H7 (cell line): ENCODE measurements around the gene SAMMSON. TPM values are rescaled to one million over a fixed set of nuclear protein-coding genes. Genes with fewer than 3 reads are reported as not detected.

ENCODE experiments used
- DNase-seq: peaks from one replicate; pipeline ENCODE4 v3.0.0; 2012
- H3K27me3 ChIP-seq: 2 replicates; pipeline ENCODE4 v1.6.0; 2011; ENCODE audit warnings: mild to moderate bottlenecking, low read length; ENCODE audit not compliant: control insufficient read depth, insufficient read depth
- H3K36me3 ChIP-seq: replicated peaks from 2 replicates; pipeline ENCODE4 v1.5.1; 2011; ENCODE audit warnings: low read length; ENCODE audit not compliant: control insufficient read depth, insufficient read depth
- H3K4me3 ChIP-seq: 2 replicates; pipeline ENCODE4 v1.5.1; 2011; ENCODE audit warnings: low read depth, mild to moderate bottlenecking, control low read depth, low read length, moderate library complexity; ENCODE audit not compliant: insufficient read depth
- total RNA-seq: library from RNA; depleted of rRNA; stranded (reverse); fragments of >200 nt; shearing (Covaris generic); gene quantifications from 2 replicates; pipeline ENCODE4 v1.2.3, GENCODE V29; 2014

The SAMMSON gene
- total RNA-seq, 1 experiment from 2014 or later, result not detected

DNA sequence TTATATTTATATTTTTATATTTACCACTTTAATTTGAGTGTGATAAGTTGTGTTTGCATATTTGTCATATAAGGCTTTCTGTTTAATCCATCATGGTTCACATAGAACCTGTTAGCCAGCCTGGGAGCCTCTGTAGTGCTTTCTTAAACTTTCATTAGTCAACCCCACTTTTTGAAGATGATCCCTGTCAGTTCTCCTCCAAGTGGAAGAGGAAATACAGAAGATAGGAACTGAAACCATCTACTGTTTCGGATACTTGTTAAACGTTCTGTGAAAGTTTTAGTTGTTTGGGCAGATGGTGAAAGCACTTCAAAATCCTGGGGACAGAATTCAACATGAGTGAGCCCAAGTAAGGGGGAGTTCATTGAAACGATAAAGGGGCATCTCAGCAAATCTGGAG lies 4.6 kb upstream of the SAMMSON start:
- no peak for DNase-seq
- Histone ChIP-seq H3K4me3 (no peak overlapping the region), H3K36me3 (no peaks in the 10 kb centered on the region), H3K27me3 (no peaks in the 10 kb centered on the region)

GRCh38 chr3:69997631-69998307 lies 1.8 kb upstream of the SAMMSON start:
- Histone ChIP-seq H3K4me3 (no peak overlapping the region), H3K36me3 (no peaks in the 10 kb centered on the region), H3K27me3 (no peaks in the 10 kb centered on the region)
- DNase-seq, result no peak

DNA sequence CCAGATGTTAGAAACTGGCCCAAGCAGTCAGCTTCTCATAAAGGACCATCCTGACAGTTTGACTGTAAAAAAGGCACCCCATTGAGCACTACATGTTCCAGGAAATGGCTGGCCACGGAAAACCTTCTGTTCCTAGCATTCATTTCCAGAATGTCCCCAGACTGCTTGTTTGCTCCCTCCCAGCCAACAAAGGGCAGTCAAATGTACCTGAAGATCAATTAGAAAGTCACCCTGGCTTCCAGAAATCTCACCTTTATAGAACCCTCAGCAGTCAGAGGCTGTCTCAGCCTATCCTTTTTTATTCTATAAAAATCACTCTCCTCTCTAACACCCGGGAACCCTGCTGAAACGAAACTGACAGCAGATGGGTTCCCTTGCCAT lies 784 bp upstream of the SAMMSON start:
- no peaks in the 10 kb centered on the region for H3K27me3 ChIP-seq
- no peak overlapping the region for H3K4me3 ChIP-seq
- no peak for DNase-seq
- H3K36me3 ChIP-seq, result no peaks in the 10 kb centered on the region

DNA sequence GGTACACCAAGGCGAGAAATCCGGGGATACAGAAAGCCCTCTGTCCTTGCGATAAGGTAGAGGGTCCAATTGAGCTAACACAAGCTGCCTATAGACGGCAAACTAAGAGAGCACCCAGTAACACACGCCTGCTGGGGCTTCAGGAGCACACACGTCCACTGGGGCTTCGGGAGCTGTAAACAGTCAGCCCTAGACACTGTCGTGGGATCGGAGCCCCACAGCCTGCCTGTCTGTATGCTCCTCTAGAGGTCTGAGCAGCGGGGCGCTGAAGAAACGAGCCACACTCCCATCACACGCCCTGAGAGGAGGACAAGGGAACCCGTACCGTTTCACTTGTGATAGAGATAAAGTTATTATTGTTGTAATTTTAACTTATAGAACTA lies 486 bp downstream of the SAMMSON start:
- DNase-seq, result no peak
- Histone ChIP-seq H3K4me3 (no peak overlapping the region), H3K27me3 (no peaks in the 10 kb centered on the region), H3K36me3 (no peaks in the 10 kb centered on the region)

DNA sequence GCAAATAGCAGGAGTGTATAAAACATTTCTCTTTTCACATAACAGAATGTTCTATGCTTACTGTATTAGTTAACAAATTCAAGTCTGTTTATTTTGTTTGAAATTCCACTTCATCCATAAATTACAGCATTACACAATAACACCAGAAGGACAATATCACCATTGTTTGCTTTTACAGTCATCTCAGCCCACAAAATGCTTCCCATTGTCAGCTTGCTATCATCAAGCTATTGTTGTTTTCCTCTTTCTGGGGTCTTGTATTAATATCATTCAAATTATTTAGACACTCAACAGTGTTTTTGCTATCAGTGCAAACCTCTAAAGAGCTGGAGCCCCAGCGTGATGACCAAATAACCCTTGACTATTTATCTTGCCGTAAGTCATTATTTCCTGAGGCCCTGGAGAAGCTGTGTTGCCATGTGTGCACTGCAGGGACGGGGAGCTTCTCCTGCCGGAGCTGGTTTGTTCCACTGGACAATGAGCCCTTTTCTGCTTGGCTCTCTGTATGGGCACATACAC lies 1.1 kb downstream of the SAMMSON start:
- Histone ChIP-seq H3K27me3 (no peaks in the 10 kb centered on the region), H3K4me3 (no peak overlapping the region), H3K36me3 (no peaks in the 10 kb centered on the region)
- DNase-seq, result no peak

DNA sequence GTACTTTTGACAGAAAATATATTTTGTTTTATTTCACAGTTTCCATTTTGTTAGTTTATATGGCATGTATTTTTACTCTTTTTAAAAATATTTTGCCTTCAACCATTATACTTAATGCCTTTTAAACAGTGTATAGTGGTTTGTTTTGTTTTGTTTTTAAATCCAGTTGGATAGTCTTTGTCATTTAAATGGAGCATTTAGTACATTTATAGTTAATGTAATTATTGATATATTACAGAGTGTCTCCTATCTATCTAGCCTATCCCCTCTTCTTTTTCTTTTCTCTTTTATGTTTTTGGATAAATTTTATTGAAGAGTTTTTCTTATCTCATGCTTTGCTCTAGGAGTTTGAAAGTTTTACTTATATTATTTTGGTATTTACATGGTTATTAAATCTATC lies 3.6 kb downstream of the SAMMSON start:
- Histone ChIP-seq H3K4me3 (no peak overlapping the region), H3K36me3 (no peaks in the 10 kb centered on the region), H3K27me3 (no peaks in the 10 kb centered on the region)
- no peak for DNase-seq

- H3K36me3 ChIP-seq, result no peaks in the 10 kb centered on the region
- DNase-seq, result no peak
Measured at GRCh38 chr3:70006089-70006488, 6.6 kb downstream of the SAMMSON start.

GRCh38 chr3:70010346-70010745 lies 10.8 kb downstream of the SAMMSON start:
- DNase-seq, result no peak
- H3K4me3 ChIP-seq, result no peak overlapping the region
- no peaks in the 10 kb centered on the region for H3K36me3 ChIP-seq
- no peaks in the 10 kb centered on the region for H3K27me3 ChIP-seq

More at GRCh38 chr3:70006089-70006488, 6.6 kb downstream of the SAMMSON start:
- no peak overlapping the region for H3K4me3 ChIP-seq
- H3K27me3 ChIP-seq, result no peaks in the 10 kb centered on the region

DNA sequence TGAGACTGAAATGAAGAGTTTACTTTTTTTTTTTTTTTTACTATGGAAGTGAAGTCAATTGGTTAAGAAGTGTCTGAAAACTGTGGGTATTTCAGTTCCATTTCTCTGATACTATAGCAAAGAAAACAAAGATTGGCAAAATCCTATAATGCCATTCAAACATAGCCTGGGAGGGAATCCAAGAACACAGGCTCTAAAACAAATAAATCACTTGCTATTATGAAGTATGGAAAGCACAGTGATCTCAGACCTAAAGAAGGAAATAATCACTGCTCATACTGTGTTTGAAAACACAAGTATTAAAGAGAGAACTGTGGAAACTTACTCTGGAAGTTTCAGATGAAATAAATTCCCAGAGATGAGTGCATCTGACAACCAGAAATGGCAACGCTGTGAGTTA lies 12.0 kb downstream of the SAMMSON start:
- Histone ChIP-seq H3K27me3 (no peaks in the 10 kb centered on the region), H3K36me3 (no peaks in the 10 kb centered on the region), H3K4me3 (no peak overlapping the region)
- DNase-seq, result no peak

- H3K4me3 ChIP-seq, result no peak overlapping the region
- no peaks in the 10 kb centered on the region for H3K36me3 ChIP-seq
- DNase-seq, result no peak
- no peaks in the 10 kb centered on the region for H3K27me3 ChIP-seq
Measured at GRCh38 chr3:70020906-70021660, 21.6 kb downstream of the SAMMSON start.

DNA sequence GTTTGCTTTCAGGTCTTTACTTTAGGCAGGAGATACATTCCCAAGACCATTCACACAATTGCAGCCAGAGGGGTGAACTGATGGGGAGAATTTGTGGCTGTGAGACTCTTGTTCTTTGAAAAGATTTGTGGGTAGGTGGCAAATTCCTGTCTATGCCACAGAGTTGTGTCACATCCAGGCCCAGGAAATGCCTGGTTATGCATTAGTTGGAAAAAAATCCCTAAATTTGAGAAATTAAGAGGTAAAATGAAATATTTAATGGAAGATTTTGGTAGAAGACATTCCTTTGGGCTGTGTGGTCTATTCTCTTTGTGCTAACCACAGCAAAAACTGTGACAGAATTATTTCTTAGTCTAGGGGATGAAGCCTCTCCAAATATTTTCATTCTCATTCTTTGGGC lies 28.8 kb downstream of the SAMMSON start:
- H3K4me3 ChIP-seq, result no peak overlapping the region

DNA sequence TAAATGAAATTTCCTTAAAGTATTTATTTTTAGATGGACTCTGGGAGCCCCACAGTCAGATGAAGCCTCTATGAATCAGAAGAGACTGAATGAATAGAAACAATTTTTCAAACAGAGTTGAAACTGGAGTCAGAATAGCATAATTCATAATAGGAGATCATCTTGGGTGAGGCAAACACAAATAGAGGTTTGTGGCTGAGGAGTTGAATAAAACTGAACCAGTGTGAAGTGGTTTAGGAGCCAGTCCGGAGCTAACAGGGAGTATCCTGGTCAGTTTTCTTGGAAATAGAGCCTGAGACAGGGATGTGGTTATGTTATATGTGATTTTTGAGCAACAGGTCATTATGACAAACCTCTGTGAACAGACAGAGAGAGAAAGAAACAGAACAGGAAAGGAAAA lies 39.2 kb downstream of the SAMMSON start:
- H3K27me3 ChIP-seq, result no peaks in the 10 kb centered on the region
- H3K36me3 ChIP-seq, result no peaks in the 10 kb centered on the region
- no peak for DNase-seq
- H3K4me3 ChIP-seq, result no peak overlapping the region

More for the DNA sequence above, 28.8 kb downstream of the SAMMSON start:
- H3K36me3 ChIP-seq, result no peaks in the 10 kb centered on the region
- no peak for DNase-seq
- no peaks in the 10 kb centered on the region for H3K27me3 ChIP-seq

DNA sequence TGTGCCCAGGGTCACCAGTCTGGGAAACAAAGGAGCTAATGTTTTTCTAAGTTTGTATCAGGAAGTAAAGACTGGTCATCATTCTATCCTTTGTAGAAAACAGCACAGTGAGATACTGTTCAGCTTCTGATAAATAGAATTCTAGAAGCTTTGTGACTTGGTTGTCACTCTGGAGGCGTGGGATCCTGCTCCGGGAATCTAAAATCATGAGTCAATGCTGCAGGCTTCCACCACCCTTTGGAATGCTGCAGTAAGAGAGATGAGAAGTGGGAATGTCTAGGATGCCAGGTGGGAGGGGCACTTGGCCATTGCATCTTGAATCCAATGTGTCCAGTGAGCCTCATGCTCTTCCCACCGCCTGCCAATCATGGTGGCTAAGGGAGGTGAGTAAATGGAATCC lies 40.9 kb downstream of the SAMMSON start:
- DNase-seq, result no peak
- Histone ChIP-seq H3K27me3 (no peaks in the 10 kb centered on the region), H3K4me3 (no peak overlapping the region), H3K36me3 (no peaks in the 10 kb centered on the region)

GRCh38 chr3:70042641-70043040 lies 43.1 kb downstream of the SAMMSON start:
- DNase-seq, result no peak
- Histone ChIP-seq H3K27me3 (no peaks in the 10 kb centered on the region), H3K4me3 (no peak overlapping the region), H3K36me3 (no peaks in the 10 kb centered on the region)

- no peak for DNase-seq
- Histone ChIP-seq H3K4me3 (no peak overlapping the region), H3K27me3 (no peaks in the 10 kb centered on the region), H3K36me3 (no peaks in the 10 kb centered on the region)
Measured at GRCh38 chr3:70049761-70050160, 50.2 kb downstream of the SAMMSON start.
